Lower lobe of right lung (tissue), 2 donors: ENCODE data around the gene CMTR2. TPM values are rescaled to one million over a fixed set of nuclear protein-coding genes. Genes with fewer than 3 reads are reported as not detected.
A peak's percentile ranks its signal among the peaks of the same experiment; 100 is the strongest.

Experiments
- ATAC-seq, 2 donors: fragments of 200-7000 bp; cut with Tn5 transposase; one replicate each; pipeline ENCODE4 v1.9.1; 2020 to 2022; ENCODE audit warnings: mild to moderate bottlenecking in 2 of 2, moderate library complexity in 2 of 2
- DNase-seq: peaks from one replicate; pipeline ENCODE4 v3.0.0-alpha.2; 2020
- H3K27ac ChIP-seq: fragments of 200-600 bp; one replicate; pipeline ENCODE4 v1.8.0; 2022
- H3K27me3 ChIP-seq: fragments of 200-600 bp; one replicate; pipeline ENCODE4 v1.8.0; 2022; ENCODE audit warnings: low read depth
- H3K36me3 ChIP-seq: fragments of 200-600 bp; one replicate; pipeline ENCODE4 v1.8.0; 2022; ENCODE audit warnings: mild to moderate bottlenecking
- H3K4me1 ChIP-seq: fragments of 200-600 bp; one replicate; pipeline ENCODE4 v1.8.0; 2022
- H3K4me3 ChIP-seq: fragments of 200-600 bp; one replicate; pipeline ENCODE4 v1.8.0; 2022; ENCODE audit warnings: mild to moderate bottlenecking
- H3K9me3 ChIP-seq: fragments of 200-600 bp; one replicate; pipeline ENCODE4 v1.8.0; 2022
- intact Hi-C: fragments of 100-400 bp; cut with DNase I; formaldehyde crosslinking; loops from one replicate; pipeline ENCODE4 v1.11.0; 2022
- total RNA-seq: library from RNA; stranded (reverse); fragmentation: NEBNext Ultra II Directional; extraction: Animal tissue kit (Norgen Biotek cat#: 25700); gene quantifications from one replicate; pipeline ENCODE4 v1.2.1, GENCODE V29; 2021
- TF ChIP-seq, protein P1 (sequence below): fragments of 200-600 bp; IDR thresholded peaks from one replicate; pipeline ENCODE4 v1.8.0; 2022; ENCODE audit warnings: antibody characterized with exemption, mild to moderate bottlenecking
- donor health status: DM: no; HTN: yes; CAD: no; lungs with severe emphysema.

CMTR2 gene
- total RNA-seq, 1 donor from 2014 or later = 23.4 TPM

DNA sequence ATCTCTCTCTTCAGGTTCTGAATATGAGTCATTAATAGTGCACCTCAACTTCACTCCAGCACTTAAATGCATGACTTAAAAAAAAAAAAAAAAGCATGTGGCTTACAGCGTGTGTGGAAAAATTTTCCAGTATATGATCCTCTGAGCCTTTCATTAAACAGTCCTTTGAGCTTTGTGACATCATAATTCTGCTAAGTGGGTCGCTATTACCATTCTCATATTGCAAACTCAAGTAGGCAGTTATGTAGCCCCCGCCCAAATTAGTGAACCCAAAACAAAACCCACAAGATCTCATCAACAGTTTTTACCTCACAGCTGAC is 672 bp downstream of the CMTR2 start:
- no peak for DNase-seq
- Histone ChIP-seq H3K27me3 (no peaks in the 10 kb centered on the region), H3K4me3 (peak overlapping the region; percentile 82), H3K4me1 (peaks cover 15% of the 10 kb centered on the region), H3K9me3 (no peaks in the 10 kb centered on the region), H3K27ac (peak overlapping the region; percentile 93), H3K36me3 (peaks cover 28% of the 10 kb centered on the region)
- intact Hi-C loops = no loop called here
- peak in 1 of 2 donors; percentile 4 for ATAC-seq
- TF ChIP-seq, protein P1, sequence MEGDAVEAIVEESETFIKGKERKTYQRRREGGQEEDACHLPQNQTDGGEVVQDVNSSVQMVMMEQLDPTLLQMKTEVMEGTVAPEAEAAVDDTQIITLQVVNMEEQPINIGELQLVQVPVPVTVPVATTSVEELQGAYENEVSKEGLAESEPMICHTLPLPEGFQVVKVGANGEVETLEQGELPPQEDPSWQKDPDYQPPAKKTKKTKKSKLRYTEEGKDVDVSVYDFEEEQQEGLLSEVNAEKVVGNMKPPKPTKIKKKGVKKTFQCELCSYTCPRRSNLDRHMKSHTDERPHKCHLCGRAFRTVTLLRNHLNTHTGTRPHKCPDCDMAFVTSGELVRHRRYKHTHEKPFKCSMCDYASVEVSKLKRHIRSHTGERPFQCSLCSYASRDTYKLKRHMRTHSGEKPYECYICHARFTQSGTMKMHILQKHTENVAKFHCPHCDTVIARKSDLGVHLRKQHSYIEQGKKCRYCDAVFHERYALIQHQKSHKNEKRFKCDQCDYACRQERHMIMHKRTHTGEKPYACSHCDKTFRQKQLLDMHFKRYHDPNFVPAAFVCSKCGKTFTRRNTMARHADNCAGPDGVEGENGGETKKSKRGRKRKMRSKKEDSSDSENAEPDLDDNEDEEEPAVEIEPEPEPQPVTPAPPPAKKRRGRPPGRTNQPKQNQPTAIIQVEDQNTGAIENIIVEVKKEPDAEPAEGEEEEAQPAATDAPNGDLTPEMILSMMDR = no peak

DNA sequence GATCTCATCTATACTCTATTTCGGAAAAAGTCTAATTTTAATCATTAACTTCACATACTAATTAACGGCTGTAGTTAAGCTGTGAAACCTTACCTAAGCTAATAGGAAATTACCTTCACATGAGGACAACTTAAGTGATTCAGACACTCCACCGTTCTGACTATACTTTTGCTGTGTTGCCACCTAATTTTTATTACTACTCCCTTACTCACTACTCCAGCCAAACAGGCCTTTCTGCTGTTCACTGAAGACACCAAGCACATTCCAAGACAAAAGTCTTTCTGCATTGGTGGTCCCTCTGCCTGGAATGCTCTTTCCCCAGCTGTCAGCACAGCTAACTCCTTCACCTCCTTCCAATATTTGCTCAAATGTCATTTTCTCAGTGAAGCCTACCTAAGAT is 1.3 kb downstream of the CMTR2 start:
- no peak for ATAC-seq
- intact Hi-C loops = no loop called here
- Histone ChIP-seq H3K27me3 (no peaks in the 10 kb centered on the region), H3K36me3 (peaks cover 28% of the 10 kb centered on the region), H3K27ac (peak overlapping the region; percentile 93), H3K4me3 (peak overlapping the region; percentile 82), H3K9me3 (no peaks in the 10 kb centered on the region), H3K4me1 (peaks cover 15% of the 10 kb centered on the region)
- TF ChIP-seq, protein P1 = no peak
- DNase-seq = no peak

DNA sequence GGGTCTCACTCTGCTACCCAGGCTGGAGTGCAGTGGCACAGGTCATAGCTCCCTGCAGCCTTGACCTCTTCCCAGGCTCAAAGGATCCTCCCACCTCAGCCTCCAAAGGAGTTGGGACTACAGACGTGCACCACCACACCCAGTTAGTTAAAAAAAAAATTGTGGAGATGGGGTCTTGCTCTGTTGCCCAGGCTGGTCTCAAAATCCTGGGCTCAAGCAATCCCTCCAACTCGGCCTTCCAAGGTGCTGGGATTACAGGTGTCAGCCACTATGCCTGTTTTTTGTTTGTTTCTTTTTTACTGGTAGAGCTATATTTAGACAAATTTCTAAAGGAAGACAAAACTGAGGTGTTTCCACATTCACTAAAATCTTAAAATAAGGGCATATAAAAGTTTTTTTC is 1.7 kb downstream of the CMTR2 start:
- Histone ChIP-seq H3K4me3 (no peak overlapping the region), H3K27ac (no peak overlapping the region), H3K36me3 (peaks cover 28% of the 10 kb centered on the region), H3K27me3 (no peaks in the 10 kb centered on the region), H3K4me1 (peaks cover 15% of the 10 kb centered on the region), H3K9me3 (no peaks in the 10 kb centered on the region)
- intact Hi-C loops = no loop called here
- DNase-seq = no peak
- ATAC-seq = no peak
- TF ChIP-seq, protein P1 = no peak

DNA sequence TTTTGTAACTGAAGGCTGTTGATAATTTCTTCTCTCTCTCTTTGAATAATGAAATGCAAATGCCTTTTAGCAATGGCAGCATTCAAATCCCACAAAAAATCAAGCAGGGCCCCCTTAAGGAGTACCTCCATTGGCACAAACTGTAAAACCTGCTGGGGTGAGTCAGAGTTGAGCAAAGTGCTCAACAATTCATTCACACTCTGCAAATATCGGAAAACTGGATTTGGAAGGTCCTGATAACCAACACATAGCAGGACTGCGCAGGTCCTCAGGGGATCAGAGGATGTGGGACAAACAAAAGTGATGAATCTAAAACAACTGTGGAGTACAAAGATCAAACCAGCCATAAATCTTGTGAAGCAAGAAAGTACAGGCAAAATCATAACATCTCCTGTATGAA is 5.6 kb downstream of the CMTR2 start:
- Histone ChIP-seq H3K9me3 (no peaks in the 10 kb centered on the region), H3K36me3 (peaks cover 28% of the 10 kb centered on the region), H3K4me1 (peaks cover 14% of the 10 kb centered on the region), H3K27me3 (no peaks in the 10 kb centered on the region), H3K4me3 (no peak overlapping the region), H3K27ac (no peak overlapping the region)
- no peak for ATAC-seq
- DNase-seq = no peak
- TF ChIP-seq, protein P1 = no peak
- intact Hi-C loops = no loop called here

DNA sequence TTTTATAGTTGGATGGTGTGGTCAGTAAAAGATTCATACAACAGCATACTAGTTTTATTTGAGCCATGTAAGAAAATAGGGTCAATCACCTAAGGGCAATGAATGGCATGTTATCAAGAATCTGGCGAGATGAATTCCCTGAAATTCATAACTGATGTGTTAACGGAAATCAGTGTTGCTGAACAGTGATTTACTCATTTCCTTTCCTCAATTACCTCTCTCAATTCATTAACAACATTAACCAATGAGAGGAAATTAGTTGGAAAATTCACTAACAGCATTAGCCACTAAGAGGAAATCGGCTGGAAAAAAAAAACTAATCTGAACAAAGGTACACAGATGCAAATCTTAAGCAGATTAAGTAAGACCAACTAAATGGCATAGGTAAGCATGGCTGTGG is 6.3 kb downstream of the CMTR2 start:
- Histone ChIP-seq H3K27ac (no peak overlapping the region), H3K9me3 (no peaks in the 10 kb centered on the region), H3K27me3 (no peaks in the 10 kb centered on the region), H3K4me3 (no peak overlapping the region), H3K4me1 (peaks cover 7% of the 10 kb centered on the region), H3K36me3 (peaks cover 28% of the 10 kb centered on the region)
- TF ChIP-seq, protein P1 = no peak
- intact Hi-C loops = no loop called here
- no peak for DNase-seq
- ATAC-seq = no peak
